ENCODE results near the gene IRF2.
A peak's percentile ranks its signal among the peaks of the same experiment; 100 is the strongest.
"Not testable (repeated sequence)": the region's sequence is repeated elsewhere in the genome, so short reads cannot be mapped to it uniquely, and the experiment has no call there.

The IRF2 gene

GRCh38 chr4:184345573-184345922 is 128.8 kb downstream of the IRF2 start:
- TF ChIP-seq CTCF (IDR thresholded peaks at IDR 0.05; ENCODE audit: insufficient read depth, missing control alignments): no peak
- no peak for FAIRE-seq
- no peak for DNase-seq (ENCODE audit: insufficient read length, low spot score)

GRCh38 chr4:184344899-184345572 is 129.3 kb downstream of the IRF2 start:
- FAIRE-seq (no peak), DNase-seq (ENCODE audit: insufficient read length, low spot score) (no peak)
- TF ChIP-seq CTCF (IDR thresholded peaks at IDR 0.05; ENCODE audit: insufficient read depth, missing control alignments): no peak

- no peak for TF ChIP-seq CTCF (IDR thresholded peaks at IDR 0.05; ENCODE audit: insufficient read depth, missing control alignments)
- no peak for FAIRE-seq
- DNase-seq (ENCODE audit: insufficient read length, low spot score): no peak
These were observed 129.9 kb downstream of the IRF2 start for GRCh38 chr4:184344435-184344834.

GRCh38 chr4:184343502-184344177 is 130.7 kb downstream of the IRF2 start:
- peak; percentile 79 for DNase-seq (ENCODE audit: insufficient read length, low spot score)
- no peak for TF ChIP-seq CTCF (IDR thresholded peaks at IDR 0.05; ENCODE audit: insufficient read depth, missing control alignments)
- peak; percentile 53 for FAIRE-seq

GRCh38 chr4:184342857-184343237 is 131.5 kb downstream of the IRF2 start:
- not testable (repeated sequence) for DNase-seq (ENCODE audit: insufficient read length, low spot score); FAIRE-seq

GRCh38 chr4:184342167-184342856 is 132.0 kb downstream of the IRF2 start:
- no peak for FAIRE-seq
- TF ChIP-seq CTCF (IDR thresholded peaks at IDR 0.05; ENCODE audit: insufficient read depth, missing control alignments): no peak
- no peak for DNase-seq (ENCODE audit: insufficient read length, low spot score)

- DNase-seq (ENCODE audit: insufficient read length, low spot score); FAIRE-seq: not testable (repeated sequence)
These were observed 134.8 kb downstream of the IRF2 start for GRCh38 chr4:184339398-184340193.
